Vagina (tissue), 2 donors: ENCODE data around the gene SP7.

ENCODE experiments used
- CTCF ChIP-seq, 3 experiments: fragments of 450-650 bp in 2 of 3; fragments of 200-600 bp in 1 of 3; sonication (generic) in 1 of 3; IDR thresholded peaks; one replicate each; pipeline ENCODE4 v1.5.1; 2017 to 2019; ENCODE audit warnings: antibody characterized with exemption in 3 of 3, mild to moderate bottlenecking in 2 of 3, moderate library complexity in 2 of 3
- POLR2A ChIP-seq, 2 donors: fragments of 450-650 bp; IDR thresholded peaks; one replicate each; pipeline ENCODE4 v1.6.1; 2017; ENCODE audit warnings: antibody characterized with exemption in 2 of 2, mild to moderate bottlenecking in 2 of 2, moderate library complexity in 2 of 2

- no peak for TF ChIP-seq CTCF (IDR thresholded peaks at IDR 0.05)
- no peak for TF ChIP-seq POLR2A (IDR thresholded peaks at IDR 0.05)
These were observed 8.3 kb upstream of the SP7 start for GRCh38 chr12:53344487-53344823.
